Measurements from ENCODE around the gene STAP1. TPM values are rescaled to one million over a fixed set of nuclear protein-coding genes. Genes with fewer than 3 reads are reported as not detected.
"Not testable (repeated sequence)": the region's sequence is repeated elsewhere in the genome, so short reads cannot be mapped to it uniquely, and the experiment has no call there.

The STAP1 gene
- total RNA-seq, 1 donor from 2014 or later: 0.36 TPM

- DNase-seq (ENCODE audit: low spot score) (no peak), ATAC-seq (no peak)
- intact Hi-C loops (cut with DNase I): no loop called here
Measured at GRCh38 chr4:67604029-67604381, 45.5 kb downstream of the STAP1 start.

GRCh38 chr4:67604749-67605148 lies 46.2 kb downstream of the STAP1 start:
- DNase-seq (ENCODE audit: low spot score): no peak
- intact Hi-C loops (cut with DNase I): no loop called here
- ATAC-seq: no peak

GRCh38 chr4:67608027-67608426 lies 49.5 kb downstream of the STAP1 start:
- no peak for ATAC-seq
- intact Hi-C loops (cut with DNase I): no loop called here
- DNase-seq (ENCODE audit: low spot score): no peak

GRCh38 chr4:67614186-67614585 lies 55.7 kb downstream of the STAP1 start:
- DNase-seq (ENCODE audit: low spot score) (no peak), ATAC-seq (no peak)
- intact Hi-C loops (cut with DNase I): no loop called here

GRCh38 chr4:67615119-67615518 lies 56.6 kb downstream of the STAP1 start:
- ATAC-seq: no peak
- intact Hi-C loops (cut with DNase I): no loop called here
- DNase-seq (ENCODE audit: low spot score): no peak

- DNase-seq (ENCODE audit: low spot score) (no peak), ATAC-seq (no peak)
- intact Hi-C loops (cut with DNase I): no loop called here
Measured at GRCh38 chr4:67616478-67616877, 58.0 kb downstream of the STAP1 start.

- intact Hi-C loops (cut with DNase I): no loop called here
- DNase-seq (ENCODE audit: low spot score) (no peak), ATAC-seq (no peak)
Measured at GRCh38 chr4:67624939-67625338, 66.4 kb downstream of the STAP1 start.

- DNase-seq (ENCODE audit: low spot score) (no peak), ATAC-seq (no peak)
- intact Hi-C loops (cut with DNase I): no loop called here
Measured at GRCh38 chr4:67632492-67632891, 74.0 kb downstream of the STAP1 start.

GRCh38 chr4:67634741-67635140 lies 76.2 kb downstream of the STAP1 start:
- ATAC-seq: no peak
- intact Hi-C loops (cut with DNase I): no loop called here
- DNase-seq (ENCODE audit: low spot score): no peak

- intact Hi-C loops (cut with DNase I): no loop called here
- no peak for DNase-seq (ENCODE audit: low spot score)
- ATAC-seq: no peak
Measured at GRCh38 chr4:67635331-67635730, 76.8 kb downstream of the STAP1 start.

- ATAC-seq; intact Hi-C loops (cut with DNase I); DNase-seq (ENCODE audit: low spot score): not testable (repeated sequence)
Measured at GRCh38 chr4:67636978-67637377, 78.5 kb downstream of the STAP1 start.

- ATAC-seq (no peak), DNase-seq (ENCODE audit: low spot score) (no peak)
- intact Hi-C loops (cut with DNase I): no loop called here
Measured at GRCh38 chr4:67638136-67638535, 79.6 kb downstream of the STAP1 start.

- DNase-seq (ENCODE audit: low spot score): no peak
- intact Hi-C loops (cut with DNase I): no loop called here
- ATAC-seq: no peak
Measured at GRCh38 chr4:67651536-67651935, 93.0 kb downstream of the STAP1 start.

Other genes starting within 250 kb of the STAP1 start
- 49.1 TPM for gene CENPC, start 13.2 kb upstream of the STAP1 start, total RNA-seq
- gene UBA6, start 142.4 kb downstream of the STAP1 start, total RNA-seq: 62.7 TPM
- not detected for gene GNRHR, start 195.7 kb downstream of the STAP1 start, total RNA-seq

Data from sciatic nerve (tissue), 2 donors.